ENCODE results near the gene COPS6.
A peak's percentile ranks its signal among the peaks of the same experiment; 100 is the strongest.

Gene COPS6

DNA sequence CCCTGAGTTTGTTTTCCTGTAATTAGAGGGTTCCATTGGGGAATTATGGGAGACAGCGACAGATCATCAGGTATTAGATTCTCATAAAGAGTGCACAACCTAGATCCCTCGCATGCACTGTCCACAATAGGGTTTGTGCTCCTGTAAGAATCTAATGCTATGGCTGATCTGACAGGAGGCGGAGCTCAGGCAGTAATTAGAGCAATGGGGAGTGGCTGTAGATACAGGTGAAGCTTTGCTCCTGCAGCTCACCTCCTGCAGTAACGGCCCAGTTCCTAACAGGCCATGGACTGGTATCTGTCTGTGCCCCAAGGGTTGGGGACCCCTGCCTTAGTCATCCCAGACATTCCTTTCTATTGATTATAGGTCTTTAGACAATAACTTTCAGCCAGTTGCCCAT, 40.1 kb upstream of the COPS6 start:
- TF ChIP-seq TCF12 (IDR thresholded peaks at IDR 0.05; ENCODE audit: low read depth) (no peak), EP300 (IDR thresholded peaks at IDR 0.05; ENCODE audit: borderline replicate concordance) (no peak), RAD21 (IDR thresholded peaks at IDR 0.05; ENCODE audit: low read depth) (no peak), TEAD4 (IDR thresholded peaks at IDR 0.05) (no peak), EGR1 (IDR thresholded peaks at IDR 0.05) (no peak), TAF1 (IDR thresholded peaks at IDR 0.05; ENCODE audit: low read depth) (no peak), ZBTB7A (IDR thresholded peaks at IDR 0.05; ENCODE audit: low read depth) (no peak), YY1 (IDR thresholded peaks at IDR 0.05; ENCODE audit: low read depth) (no peak), CEBPB (IDR thresholded peaks at IDR 0.05) (no peak), USF1 (IDR thresholded peaks at IDR 0.05) (no peak), CREB1 (IDR thresholded peaks at IDR 0.05; ENCODE audit: low read depth) (no peak), FOXM1 (IDR thresholded peaks at IDR 0.05; ENCODE audit: borderline replicate concordance, low read depth) (no peak), REST (IDR thresholded peaks at IDR 0.05; ENCODE audit: low read depth) (no peak), NFIC (IDR thresholded peaks at IDR 0.05) (no peak)
- TF ChIP-seq, protein P1, sequence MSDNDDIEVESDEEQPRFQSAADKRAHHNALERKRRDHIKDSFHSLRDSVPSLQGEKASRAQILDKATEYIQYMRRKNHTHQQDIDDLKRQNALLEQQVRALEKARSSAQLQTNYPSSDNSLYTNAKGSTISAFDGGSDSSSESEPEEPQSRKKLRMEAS (IDR thresholded peaks at IDR 0.05) = no peak

DNA sequence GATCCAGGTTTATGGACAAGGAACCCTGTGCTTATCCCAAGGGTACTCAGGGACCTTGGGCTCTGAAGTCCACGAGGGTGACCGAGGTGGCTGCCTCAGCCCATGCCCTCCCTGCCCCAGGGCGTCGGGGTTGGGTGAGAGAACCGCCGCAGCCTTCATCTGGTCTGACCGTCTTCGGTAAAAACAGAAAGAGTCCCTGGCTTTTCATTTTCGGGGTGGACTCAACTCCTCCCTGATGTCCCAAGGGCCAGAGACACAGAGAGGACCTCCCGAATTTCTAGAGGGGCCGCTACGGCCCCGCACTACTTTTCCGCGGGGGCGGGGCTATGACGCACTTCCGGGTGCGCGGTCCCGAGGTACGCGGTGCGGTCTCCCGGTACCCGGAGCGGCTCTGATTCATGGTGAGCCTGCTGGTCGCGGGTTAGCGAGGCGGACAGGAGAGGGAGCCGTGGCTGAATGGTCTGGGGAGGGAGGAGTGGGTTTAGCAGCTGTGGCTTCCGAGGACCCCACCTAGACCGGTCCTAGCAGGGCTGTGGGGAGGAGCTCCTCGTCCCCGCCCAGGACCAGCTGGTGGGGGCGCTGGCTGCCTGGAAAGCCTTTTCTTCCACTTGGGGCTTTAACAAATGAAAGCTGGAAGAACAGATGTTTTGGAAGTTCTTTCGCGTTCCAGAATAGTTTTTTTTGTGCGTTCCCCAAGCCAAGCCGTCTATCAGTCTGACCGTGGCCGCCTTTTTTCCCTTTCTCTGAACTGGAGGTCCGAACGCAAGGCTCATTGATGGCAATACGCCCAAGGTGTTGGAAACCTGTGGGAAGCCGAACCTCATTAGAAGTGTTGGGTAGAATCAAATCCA, 39.1 kb upstream of the COPS6 start, which contains the start of gene ZSCAN21:
Gene ZSCAN21, plus strand, starts transcription at position 334 of the 851 bp plus-strand sequence. CDS start 7,233 bp downstream, outside the sequence.
- TF ChIP-seq TAF1 (IDR thresholded peaks at IDR 0.05; ENCODE audit: low read depth) (peak; percentile 88), EGR1 (IDR thresholded peaks at IDR 0.05) (peak; percentile 27; the same call in 1 of the 2 replicates), YY1 (IDR thresholded peaks at IDR 0.05; ENCODE audit: low read depth) (no peak), TEAD4 (IDR thresholded peaks at IDR 0.05) (0 out of 2 replicates have a peak, but pooled peaks have one; percentile 3), CREB1 (IDR thresholded peaks at IDR 0.05; ENCODE audit: low read depth) (peak; percentile 86)

DNA sequence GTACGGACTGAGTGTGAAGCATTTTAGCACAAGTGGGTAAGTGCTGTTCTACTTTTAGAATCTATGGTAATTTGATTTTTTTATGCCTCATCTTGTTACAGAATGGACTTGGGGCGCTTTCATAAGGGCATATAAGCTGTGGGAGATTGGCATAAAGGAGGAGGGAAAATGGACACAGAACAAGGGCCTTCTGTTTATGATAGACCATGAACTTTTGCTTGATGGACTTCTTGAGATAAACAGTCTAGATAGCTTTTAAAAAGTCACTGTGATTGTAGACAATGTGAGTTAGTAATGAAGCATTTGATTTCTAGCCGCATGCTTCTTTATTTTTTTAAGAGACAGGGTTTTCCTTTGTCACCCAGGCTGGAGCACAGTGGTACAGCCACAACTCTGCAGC, 37.2 kb upstream of the COPS6 start:
- no peak for TF ChIP-seq REST (IDR thresholded peaks at IDR 0.05; ENCODE audit: low read depth)
- TF ChIP-seq USF1 (IDR thresholded peaks at IDR 0.05) = no peak
- no peak for TF ChIP-seq TEAD4 (IDR thresholded peaks at IDR 0.05)
- TF ChIP-seq FOXM1 (IDR thresholded peaks at IDR 0.05; ENCODE audit: borderline replicate concordance, low read depth) = no peak
- TF ChIP-seq CEBPB (IDR thresholded peaks at IDR 0.05) = no peak
- TF ChIP-seq NFIC (IDR thresholded peaks at IDR 0.05) = no peak
- TF ChIP-seq TCF12 (IDR thresholded peaks at IDR 0.05; ENCODE audit: low read depth) = no peak
- TF ChIP-seq, protein P1 (IDR thresholded peaks at IDR 0.05) = no peak
- no peak for TF ChIP-seq TAF1 (IDR thresholded peaks at IDR 0.05; ENCODE audit: low read depth)
- no peak for TF ChIP-seq CREB1 (IDR thresholded peaks at IDR 0.05; ENCODE audit: low read depth)
- no peak for TF ChIP-seq ZBTB7A (IDR thresholded peaks at IDR 0.05; ENCODE audit: low read depth)
- no peak for TF ChIP-seq YY1 (IDR thresholded peaks at IDR 0.05; ENCODE audit: low read depth)
- no peak for TF ChIP-seq EP300 (IDR thresholded peaks at IDR 0.05; ENCODE audit: borderline replicate concordance)
- TF ChIP-seq EGR1 (IDR thresholded peaks at IDR 0.05) = no peak
- TF ChIP-seq RAD21 (IDR thresholded peaks at IDR 0.05; ENCODE audit: low read depth) = no peak

- TF ChIP-seq RAD21 (IDR thresholded peaks at IDR 0.05; ENCODE audit: low read depth) (peak; percentile 63), TAF1 (IDR thresholded peaks at IDR 0.05; ENCODE audit: low read depth) (no peak)
Observed at GRCh38 chr7:100053215-100053614, 35.6 kb upstream of the COPS6 start.

GRCh38 chr7:100057006-100057405, 31.8 kb upstream of the COPS6 start:
- TF ChIP-seq ZBTB7A (IDR thresholded peaks at IDR 0.05; ENCODE audit: low read depth) (no peak), EGR1 (IDR thresholded peaks at IDR 0.05) (no peak), TCF12 (IDR thresholded peaks at IDR 0.05; ENCODE audit: low read depth) (no peak), REST (IDR thresholded peaks at IDR 0.05; ENCODE audit: low read depth) (no peak), YY1 (IDR thresholded peaks at IDR 0.05; ENCODE audit: low read depth) (no peak), EP300 (IDR thresholded peaks at IDR 0.05; ENCODE audit: borderline replicate concordance) (no peak), NFIC (IDR thresholded peaks at IDR 0.05) (no peak), CREB1 (IDR thresholded peaks at IDR 0.05; ENCODE audit: low read depth) (no peak), RAD21 (IDR thresholded peaks at IDR 0.05; ENCODE audit: low read depth) (no peak), TEAD4 (IDR thresholded peaks at IDR 0.05) (no peak), CEBPB (IDR thresholded peaks at IDR 0.05) (no peak)
- TF ChIP-seq, protein P1 (IDR thresholded peaks at IDR 0.05) = no peak

All from Ishikawa (cell line).